A204.1 (cell line): ENCODE results near the gene ASIC2.

Experiments used
- FAIRE-seq: peaks from 2 replicates; lab custom pipeline; 2012; peaks lifted over from hg19 to GRCh38; lab: Jason Lieb, UNC

Gene ASIC2

GRCh38 chr17:33113276-33113990 lies 179.7 kb downstream of the ASIC2 start:
- FAIRE-seq = no peak

- FAIRE-seq = no peak
Observed at GRCh38 chr17:33112763-33113162, 180.3 kb downstream of the ASIC2 start.

GRCh38 chr17:33109336-33110072 lies 183.6 kb downstream of the ASIC2 start:
- no peak for FAIRE-seq

DNA sequence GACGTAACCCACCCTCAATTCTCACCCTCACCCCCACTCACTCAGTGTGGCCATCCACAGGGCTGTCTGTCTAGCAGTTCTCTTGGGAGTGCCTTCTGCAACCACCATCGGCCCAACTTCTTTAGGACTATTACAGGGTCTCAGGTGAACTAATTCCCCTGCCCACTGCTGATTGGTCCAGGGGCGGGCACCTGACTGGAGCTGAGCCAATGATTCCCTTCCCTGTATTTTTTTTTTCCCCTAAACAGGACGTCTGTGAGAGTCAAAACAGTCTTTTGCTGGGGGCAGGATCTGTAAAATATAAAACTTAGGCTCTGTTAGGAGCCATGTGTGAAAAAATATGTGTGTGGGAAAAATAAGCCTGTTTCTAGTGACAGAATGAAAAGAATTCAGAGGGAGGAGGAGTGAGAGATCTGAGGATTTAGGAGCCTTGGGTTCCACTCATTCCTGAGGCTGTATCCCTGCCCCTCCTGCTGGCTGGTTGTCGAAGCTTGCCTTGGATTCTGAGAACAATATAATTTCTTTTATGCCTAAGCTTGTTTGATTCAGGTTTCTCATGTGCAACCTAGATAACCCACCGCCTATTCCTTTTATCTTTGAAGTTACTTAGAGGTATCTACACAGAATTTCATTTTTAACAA lies 186.4 kb downstream of the ASIC2 start:
- FAIRE-seq = no peak

- no peak for FAIRE-seq
Observed at GRCh38 chr17:33105911-33106310, 187.2 kb downstream of the ASIC2 start.

DNA sequence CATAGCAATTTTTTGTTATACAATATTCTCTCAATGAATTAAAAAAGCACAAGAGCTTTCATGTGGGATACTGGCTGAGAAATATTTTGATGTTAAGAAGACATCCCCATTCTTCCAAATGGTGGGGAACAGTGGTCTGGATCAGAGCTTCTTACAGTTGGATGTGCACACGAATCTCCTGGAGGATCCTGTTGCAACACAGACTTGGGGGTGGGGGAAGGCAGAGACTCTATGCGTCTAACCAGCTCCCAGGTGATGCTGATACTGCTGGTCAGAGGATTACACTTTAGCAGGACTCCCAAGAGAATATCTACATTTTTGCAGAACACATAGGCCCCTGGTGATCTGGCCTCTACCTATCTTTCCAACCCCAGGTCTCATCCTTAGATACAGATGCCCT lies 193.2 kb downstream of the ASIC2 start:
- FAIRE-seq = no peak

- no peak for FAIRE-seq
Observed at GRCh38 chr17:33099252-33099651, 193.8 kb downstream of the ASIC2 start.

DNA sequence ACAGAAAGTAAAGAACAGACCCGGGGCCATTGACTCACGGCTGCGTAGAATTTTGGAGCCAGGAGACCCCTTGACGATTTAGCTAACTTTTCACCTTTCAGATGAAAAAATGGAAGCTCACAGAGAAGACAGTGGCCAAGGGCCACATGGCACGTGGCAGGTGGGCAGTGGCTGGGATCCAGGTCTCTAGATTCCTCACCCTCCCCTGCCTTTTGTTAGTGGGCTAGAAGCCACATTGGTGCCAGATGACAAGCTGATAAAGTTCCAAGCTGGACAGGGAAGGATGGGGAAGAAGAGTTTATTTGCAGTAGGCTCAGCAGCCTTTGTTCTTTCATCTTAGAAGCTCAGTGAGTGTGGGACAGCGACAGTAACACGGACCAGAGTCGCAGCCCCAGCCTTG lies 195.7 kb downstream of the ASIC2 start:
- FAIRE-seq = no peak

GRCh38 chr17:33096161-33096560 lies 196.9 kb downstream of the ASIC2 start:
- no peak for FAIRE-seq

GRCh38 chr17:33091271-33091670 lies 201.8 kb downstream of the ASIC2 start:
- no peak for FAIRE-seq

DNA sequence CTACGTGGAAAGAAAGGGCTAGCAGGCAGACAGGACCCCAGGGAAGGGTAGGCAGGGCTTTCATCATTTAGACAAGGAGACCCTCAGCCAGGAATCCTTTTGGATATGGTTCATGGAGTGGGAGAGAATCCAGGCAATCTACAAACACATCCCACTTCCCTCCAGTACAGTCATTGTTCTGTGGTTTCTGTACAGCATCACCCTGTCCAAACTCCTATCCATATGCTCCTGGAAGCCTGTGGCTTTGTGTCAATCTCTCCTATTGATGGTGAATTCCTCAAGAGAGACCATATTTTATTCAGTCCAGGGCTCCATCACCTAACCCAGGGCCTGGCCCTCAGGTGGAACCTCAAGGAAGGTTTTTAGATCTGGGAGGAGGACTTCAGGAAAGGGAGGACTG lies 202.3 kb downstream of the ASIC2 start:
- no peak for FAIRE-seq

DNA sequence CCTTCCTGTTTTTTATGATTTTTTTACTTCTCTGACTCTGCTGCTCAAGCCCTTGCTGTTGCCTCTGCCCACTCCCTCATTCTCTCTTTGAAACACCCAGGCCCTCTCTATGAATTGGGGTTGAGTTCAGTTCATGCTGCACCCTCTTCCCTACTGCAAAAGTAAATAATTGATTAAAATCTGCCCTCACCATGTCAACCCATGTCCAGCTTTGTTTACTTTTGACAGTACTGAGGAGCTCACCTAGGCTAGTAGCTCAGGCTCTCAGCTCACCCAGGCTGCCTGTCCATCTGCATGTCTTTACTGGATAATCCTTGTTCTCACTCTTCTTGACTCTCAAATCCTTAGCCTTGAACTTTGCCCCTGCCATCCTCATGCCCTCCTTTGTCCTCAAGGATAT lies 206.2 kb downstream of the ASIC2 start:
- FAIRE-seq = no peak

GRCh38 chr17:33086041-33086440 lies 207.1 kb downstream of the ASIC2 start:
- no peak for FAIRE-seq

- no peak for FAIRE-seq
Observed at GRCh38 chr17:33085256-33085655, 207.8 kb downstream of the ASIC2 start.

DNA sequence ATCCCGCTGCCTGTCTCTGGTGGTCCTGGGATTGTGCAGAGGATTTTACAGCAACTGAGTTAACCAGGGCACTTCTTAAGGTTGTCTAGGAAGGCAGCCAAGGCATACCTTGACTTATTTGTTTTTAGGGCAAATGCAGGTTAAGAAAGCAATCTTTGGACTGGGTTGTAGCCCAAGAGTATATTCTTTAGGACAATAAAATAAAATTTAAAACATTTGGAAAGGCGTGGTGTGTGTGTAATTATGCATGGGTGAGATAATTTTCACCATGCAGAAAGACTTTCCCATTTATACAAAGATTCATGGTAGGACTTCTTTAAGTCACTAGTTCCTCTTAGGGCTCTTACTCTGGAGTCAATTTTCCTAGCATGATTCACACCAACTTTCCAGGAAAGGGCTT lies 208.3 kb downstream of the ASIC2 start:
- FAIRE-seq = no peak

DNA sequence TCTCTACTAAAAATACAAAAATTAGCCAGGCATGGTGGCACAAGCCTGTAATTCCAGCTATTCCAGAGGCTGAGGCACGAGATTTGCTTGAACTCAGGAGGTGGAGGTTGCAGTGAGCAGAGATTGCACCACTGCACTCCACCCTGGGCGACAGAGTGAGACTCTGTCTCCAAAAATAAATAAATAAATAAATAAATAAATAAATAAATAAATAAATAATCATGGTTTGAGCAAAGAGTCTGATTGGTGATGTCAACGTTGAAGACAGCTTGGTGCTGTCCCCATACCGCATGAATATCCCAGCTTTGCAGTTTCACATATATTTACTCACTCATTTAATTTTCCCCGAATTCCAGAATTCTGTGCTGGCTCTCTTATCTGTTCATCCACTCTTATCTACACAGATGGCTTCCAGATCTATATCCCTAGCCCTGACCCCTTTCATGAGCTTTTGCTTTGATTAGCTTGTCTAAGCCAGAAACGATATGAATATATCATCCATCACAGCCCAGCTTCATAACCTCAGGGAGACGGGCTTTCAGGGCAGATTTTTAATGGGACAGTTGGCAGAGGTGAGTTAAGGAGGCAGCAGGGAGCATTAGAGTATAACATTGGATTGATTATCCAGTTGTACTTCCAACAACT lies 210.4 kb downstream of the ASIC2 start:
- FAIRE-seq = no peak

DNA sequence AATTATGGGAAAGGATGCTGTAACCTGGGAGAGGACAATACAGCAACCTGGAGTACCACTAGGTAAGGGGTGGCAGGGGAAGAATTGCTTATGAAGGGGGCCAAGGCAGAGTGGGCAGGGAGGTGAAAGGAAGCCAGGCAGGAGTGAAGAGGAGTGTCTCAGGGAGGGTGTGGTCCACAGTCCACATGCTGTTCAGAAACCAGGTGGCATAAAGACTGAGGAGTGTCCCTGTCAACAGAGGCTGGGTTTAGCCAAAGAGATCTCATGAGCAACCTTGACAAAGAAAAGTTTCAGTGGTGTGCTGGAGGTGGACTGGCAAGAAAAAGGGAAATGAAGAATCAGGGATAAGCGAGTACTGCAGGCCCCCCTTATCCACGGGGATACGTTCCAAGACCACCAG lies 213.0 kb downstream of the ASIC2 start:
- FAIRE-seq = no peak

DNA sequence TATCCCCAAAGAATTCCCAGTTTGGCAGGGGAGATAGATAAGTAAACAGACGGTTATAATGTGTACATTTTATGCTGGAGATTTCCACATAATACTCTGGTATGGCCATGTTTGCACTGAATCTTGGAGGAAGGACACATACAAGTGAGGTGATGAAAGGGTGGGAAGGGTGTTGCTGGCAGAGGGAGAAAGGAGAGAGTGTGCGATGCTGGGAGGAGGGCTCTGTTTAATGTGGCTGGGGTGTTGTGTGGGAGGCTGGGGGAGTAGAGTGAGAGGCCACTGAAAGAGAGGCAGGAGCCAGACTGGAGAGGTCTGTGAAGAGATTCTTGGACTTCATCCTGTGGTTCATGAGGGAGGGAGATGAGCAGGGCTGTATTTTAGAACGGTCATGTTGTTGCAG lies 213.9 kb downstream of the ASIC2 start:
- FAIRE-seq = no peak

- FAIRE-seq = no peak
Observed at GRCh38 chr17:33076979-33077378, 216.1 kb downstream of the ASIC2 start.

DNA sequence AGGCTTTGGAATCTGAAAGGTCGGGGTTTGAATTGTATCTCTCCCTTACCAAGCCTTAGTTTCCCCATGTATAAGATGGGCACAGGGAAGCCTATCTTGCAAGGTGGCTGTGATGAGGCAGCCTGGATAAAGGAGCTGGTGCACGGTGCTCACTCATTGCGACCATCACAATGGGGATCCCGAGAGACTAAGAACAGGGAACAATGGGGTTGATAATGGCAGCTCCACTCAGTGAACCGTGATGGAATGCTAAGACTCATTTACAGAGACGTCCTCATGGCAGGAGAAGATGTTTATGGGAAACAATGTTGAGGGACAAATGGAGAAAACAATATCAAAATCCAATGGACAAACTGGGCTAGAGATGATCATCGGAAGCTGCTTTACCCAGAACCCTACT lies 219.7 kb downstream of the ASIC2 start:
- no peak for FAIRE-seq

GRCh38 chr17:33072421-33073161 lies 220.5 kb downstream of the ASIC2 start:
- FAIRE-seq = no peak

DNA sequence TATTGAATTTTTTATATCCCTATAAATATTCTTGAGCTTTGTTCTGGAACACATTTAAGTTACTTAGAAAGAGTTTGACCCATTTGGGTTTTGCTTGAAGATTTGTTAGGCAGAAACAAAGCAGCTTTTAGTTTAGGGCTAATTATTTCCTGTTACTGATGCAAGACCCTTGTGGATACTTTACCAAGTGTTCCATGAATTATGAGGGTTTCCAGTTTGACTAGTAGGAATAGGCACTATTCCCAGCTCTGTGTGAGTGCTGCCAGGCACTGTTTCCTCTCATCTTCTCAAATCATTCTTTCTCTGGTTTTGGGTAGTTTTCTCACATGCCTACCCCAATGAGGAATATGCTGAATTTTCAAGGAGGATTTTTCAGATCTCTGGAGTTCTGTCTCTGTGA lies 221.4 kb downstream of the ASIC2 start:
- FAIRE-seq = no peak
